Lung (tissue), 12 donors: Measurements from ENCODE around the gene RHEB. TPM values are rescaled to one million over a fixed set of nuclear protein-coding genes. Genes with fewer than 3 reads are reported as not detected.

Experiments
- ATAC-seq: fragments of 200-7000 bp; cut with Tn5 transposase; one replicate; pipeline ENCODE4 v1.9.1; 2020; ENCODE audit warnings: moderate number of reproducible peaks; ENCODE audit not compliant: insufficient read depth, low FRiP score
- DNase-seq, 3 donors: peaks; one replicate each; pipeline ENCODE4 v3.0.0-alpha.2; 2013 to 2017
- H3K27ac ChIP-seq, 2 donors: one replicate each; pipeline ENCODE4 v1.5.1; 2013; ENCODE audit warnings: mild to moderate bottlenecking in 2 of 2, moderate library complexity in 2 of 2, control low read depth in 1 of 2, inconsistent platforms in 1 of 2, low read depth in 1 of 2, low read length in 1 of 2
- H3K27me3 ChIP-seq, 3 donors: one replicate each; pipeline ENCODE4 v1.5.1; 2013; ENCODE audit warnings: low read length in 2 of 3; ENCODE audit not compliant: control insufficient read depth in 3 of 3, insufficient read depth in 3 of 3
- H3K36me3 ChIP-seq, 4 donors: one replicate each; pipeline ENCODE4 v1.5.1; 2013; ENCODE audit warnings: low read length in 4 of 4, mild to moderate bottlenecking in 1 of 4, moderate library complexity in 1 of 4; ENCODE audit not compliant: control insufficient read depth in 4 of 4, insufficient read depth in 4 of 4
- H3K4me1 ChIP-seq, 5 donors: one replicate each; pipeline ENCODE4 v1.5.1; 2013; ENCODE audit warnings: low read length in 5 of 5, mild to moderate bottlenecking in 2 of 5, moderate library complexity in 1 of 5; ENCODE audit not compliant: control insufficient read depth in 5 of 5, insufficient read depth in 5 of 5
- H3K4me3 ChIP-seq: one replicate; pipeline ENCODE4 v1.5.1; 2013; ENCODE audit warnings: mild to moderate bottlenecking, control low read depth, moderate library complexity
- H3K9ac ChIP-seq, 2 donors: one replicate each; pipeline ENCODE4 v1.5.1; 2013; ENCODE audit warnings: low read length in 2 of 2, control low read depth in 1 of 2; ENCODE audit not compliant: insufficient read depth in 1 of 2
- H3K9me3 ChIP-seq, 4 donors: one replicate each; pipeline ENCODE4 v1.5.1; 2013; ENCODE audit warnings: low read length in 3 of 4, mild to moderate bottlenecking in 1 of 4, moderate library complexity in 1 of 4; ENCODE audit not compliant: control insufficient read depth in 4 of 4, insufficient read depth in 3 of 4
- CTCF ChIP-seq: IDR thresholded peaks from 2 replicates; pipeline ENCODE4 v1.5.1; 2012; ENCODE audit warnings: mild to moderate bottlenecking; ENCODE audit errors: control extremely low read depth, extremely low read depth
- WGBS, 2 donors: extraction: QIAGEN DNeasy Blood & Tissue Kit; methylation state at CpG; one replicate each; pipeline ENCODE4 v1.1.7; 2013; 5-methylcytosine and 5-hydroxymethylcytosine counted together
- polyA plus RNA-seq, 2 donors: library from polyadenylated mRNA; stranded (reverse); fragments of 200-250 nt; gene quantifications; one replicate each; pipeline ENCODE4 v1.2.1, GENCODE V29; 2013
- total RNA-seq, 2 donors: library from RNA; depleted of rRNA in 1 of 2; stranded (reverse); fragments of >200 nt in 1 of 2; gene quantifications; one replicate each; pipeline ENCODE4 v1.2.1, GENCODE V29; 2014 to 2021
- donor health status: control.
- donor health status: control.
- donor health status: Bipolar disorder and iron deficiency.
- donor health status: healthy.
- donor health status: DM: yes; HTN: yes; CAD: no.

The RHEB gene
- total and polyA plus RNA-seq, 4 donors, result 65.6 to 117 (median 83.8) TPM

- Histone ChIP-seq H3K36me3 (peaks cover 4 to 13% (median 7%) of the 10 kb centered on the region in 4 donors), H3K27me3 (no peaks in the 10 kb centered on the region), H3K9me3 (no peaks in the 10 kb centered on the region), H3K27ac (no peak overlapping the region), H3K9ac (no peak overlapping the region), H3K4me1 (peaks cover 0 to 24% (median 8%) of the 10 kb centered on the region in 5 donors), H3K4me3 (no peak overlapping the region)
- no peak for TF ChIP-seq CTCF
- no peak for ATAC-seq
- WGBS, 2 donors, result 96 to 99% methylated on average over 8 of the region's 8 CpGs
- no peak for DNase-seq
These were observed 26.6 kb downstream of the RHEB start for GRCh38 chr7:151493083-151493482.

- no peaks in the 10 kb centered on the region for H3K27me3 ChIP-seq
- DNase-seq, result no peak
- ATAC-seq, result peak; percentile 63
- H3K27ac ChIP-seq, result no peak overlapping the region
- 61 to 63% methylated on average over 3 of the region's 3 CpGs for WGBS, 2 donors
- no peak overlapping the region for H3K4me3 ChIP-seq
- no peak overlapping the region for H3K9ac ChIP-seq
- H3K36me3 ChIP-seq, result peaks cover 4 to 21% (median 7%) of the 10 kb centered on the region in 4 donors
- TF ChIP-seq CTCF, result no peak
- no peaks in the 10 kb centered on the region for H3K9me3 ChIP-seq
- H3K4me1 ChIP-seq, result peaks cover 0 to 24% (median 7%) of the 10 kb centered on the region in 5 donors
These were observed 27.8 kb downstream of the RHEB start for GRCh38 chr7:151491859-151492258.

- no peaks in the 10 kb centered on the region for H3K9me3 ChIP-seq
- H3K36me3 ChIP-seq, result peaks cover 7 to 33% (median 10%) of the 10 kb centered on the region in 4 donors
- H3K9ac ChIP-seq, result no peak overlapping the region
- no peak for TF ChIP-seq CTCF
- no peaks in the 10 kb centered on the region for H3K27me3 ChIP-seq
- peaks cover 0 to 32% (median 7%) of the 10 kb centered on the region in 5 donors for H3K4me1 ChIP-seq
- H3K27ac ChIP-seq, result no peak overlapping the region
- H3K4me3 ChIP-seq, result no peak overlapping the region
- WGBS, 2 donors, result 89 to 95% methylated on average over 4 of the region's 4 CpGs
- no peak for DNase-seq
- ATAC-seq, result no peak
These were observed 29.1 kb downstream of the RHEB start for GRCh38 chr7:151490456-151491105.
